ACHN (cell line): ENCODE measurements around the gene LTBP1.
"Not testable (repeated sequence)": the region's sequence is repeated elsewhere in the genome, so short reads cannot be mapped to it uniquely, and the experiment has no call there.

ENCODE experiments used
- DNase-seq: peaks from one replicate; pipeline ENCODE4 v3.0.0-alpha.2; 2015
- in situ Hi-C: cut with HindIII; loops from 2 replicates; pipeline ENCODE4 v1.10.0; 2017; ENCODE audit warnings: low sequenced_read_pairs, low pct_ligation_motif_present, low pct_unique_long_range_greater_than_20kb

The LTBP1 gene

DNA sequence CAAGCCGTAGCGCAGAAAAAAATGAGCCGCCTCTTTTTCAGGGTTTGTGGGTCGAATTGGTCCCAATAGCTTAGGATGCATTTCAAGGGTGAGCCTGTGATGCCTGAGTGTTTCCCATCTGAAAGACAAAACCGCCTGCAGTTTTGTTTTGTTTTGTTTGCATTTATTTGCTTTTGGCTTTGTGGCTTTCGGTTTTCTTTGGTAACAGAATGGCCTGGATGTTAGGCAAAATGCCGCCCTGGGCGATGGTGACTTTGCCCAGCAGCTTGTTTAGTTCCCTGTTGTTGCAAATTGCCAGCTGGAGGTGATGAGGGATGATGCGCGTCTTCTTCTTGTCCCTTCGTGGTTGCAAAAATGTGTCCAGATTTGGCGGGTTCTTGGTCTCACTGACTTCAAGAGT, 109.4 kb downstream of the LTBP1 start:
- no peak for DNase-seq

GRCh38 chr2:33057307-33058028, 110.7 kb downstream of the LTBP1 start:
- in situ Hi-C loops = not testable (repeated sequence)

More for the DNA sequence above, 109.4 kb downstream of the LTBP1 start:
- in situ Hi-C loops = no loop called here

DNA sequence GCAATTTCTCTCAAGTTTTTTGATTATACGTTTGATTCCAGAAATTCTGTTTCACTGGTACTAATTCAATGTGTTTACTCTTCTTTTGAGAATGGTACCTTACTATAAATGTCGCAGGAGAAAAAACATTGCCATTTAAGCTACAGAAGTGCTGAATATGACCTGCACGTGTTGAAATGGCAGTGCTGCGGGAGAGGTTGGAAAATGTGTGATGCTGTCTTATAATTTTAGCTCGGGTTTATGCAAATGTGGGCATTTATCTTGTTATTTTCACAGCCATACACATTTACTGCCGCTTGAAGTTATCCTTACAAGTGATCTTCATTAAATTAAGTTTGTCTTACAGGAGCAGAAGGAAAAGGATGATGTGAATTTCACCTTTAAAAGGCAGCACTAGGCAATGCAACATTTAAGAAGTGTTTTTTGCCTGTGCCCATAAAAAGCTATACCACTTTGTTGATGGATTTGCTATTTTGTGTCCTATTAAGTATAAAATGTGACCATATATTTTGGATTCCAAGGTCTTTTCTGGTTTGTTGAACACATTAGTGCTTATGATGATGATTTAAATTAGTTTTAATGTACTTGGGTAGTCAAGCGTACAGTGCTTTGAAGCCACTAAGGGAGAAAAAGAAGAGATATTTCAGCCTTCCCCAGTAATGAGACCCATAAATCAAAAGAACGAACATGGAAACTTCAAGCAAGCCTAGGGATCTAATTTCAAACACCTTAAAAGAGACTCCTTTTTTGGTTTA, 112.1 kb downstream of the LTBP1 start:
- DNase-seq = no peak
- in situ Hi-C loops = no loop called here

More at GRCh38 chr2:33057307-33058028, 110.7 kb downstream of the LTBP1 start:
- DNase-seq = not testable (repeated sequence)

GRCh38 chr2:33059471-33060156, 112.9 kb downstream of the LTBP1 start:
- in situ Hi-C loops = no loop called here
- DNase-seq = no peak

- in situ Hi-C loops = no loop called here
- DNase-seq = no peak
These were observed 113.7 kb downstream of the LTBP1 start for GRCh38 chr2:33060405-33060804.

DNA sequence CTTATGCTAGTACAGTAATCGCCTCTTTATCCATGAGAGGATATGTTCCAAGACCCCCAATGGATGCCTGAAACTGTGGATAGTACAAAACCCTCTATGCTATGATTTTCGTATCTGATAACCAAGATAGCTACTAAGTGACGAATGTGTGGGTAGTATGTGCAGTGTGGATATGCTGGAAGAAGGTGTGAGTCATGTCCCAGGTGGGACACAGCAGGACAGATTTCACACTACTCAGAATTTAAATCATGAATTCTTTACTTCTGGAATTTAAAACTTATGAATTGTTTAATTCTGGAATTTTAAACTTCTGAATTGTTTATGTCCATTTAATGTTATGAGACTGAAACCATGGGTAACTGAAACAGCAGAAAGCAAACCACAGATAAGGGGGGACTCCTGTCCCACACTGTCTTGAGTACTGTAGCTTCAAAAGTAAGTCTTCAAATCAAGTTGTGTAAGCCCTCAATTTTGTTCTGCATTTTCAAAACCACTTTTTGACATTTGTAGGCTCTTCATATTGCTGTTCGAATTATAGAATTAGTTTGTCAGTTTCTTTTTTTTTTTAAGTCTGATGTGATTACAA, 116.0 kb downstream of the LTBP1 start:
- no peak for DNase-seq
- in situ Hi-C loops = no loop called here

DNA sequence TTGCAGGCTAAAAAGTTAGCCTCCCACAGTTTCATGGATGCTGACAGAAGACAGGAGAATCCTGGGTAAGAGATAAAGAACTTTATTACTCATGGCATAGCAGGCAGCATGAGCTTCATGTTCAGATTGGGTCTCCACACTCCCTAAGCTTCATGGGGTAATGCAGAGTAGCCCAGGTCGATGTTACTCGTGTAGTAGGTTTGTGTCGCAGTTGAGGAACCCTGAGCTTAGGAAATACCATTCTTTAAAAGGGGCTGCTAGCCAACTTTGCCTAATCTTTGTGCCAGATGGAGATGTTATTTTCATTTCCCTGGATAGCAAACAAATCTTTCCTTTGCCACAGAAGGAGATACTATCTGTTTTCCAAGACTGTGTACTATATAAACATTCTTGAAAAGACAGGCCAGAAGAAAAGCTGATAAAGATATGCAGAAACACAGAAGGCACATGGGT, 117.6 kb downstream of the LTBP1 start:
- DNase-seq = no peak
- in situ Hi-C loops = no loop called here

- in situ Hi-C loops = no loop called here
- DNase-seq = no peak
These were observed 120.8 kb downstream of the LTBP1 start for GRCh38 chr2:33067598-33067997.

GRCh38 chr2:33068261-33068660, 121.5 kb downstream of the LTBP1 start:
- peak; percentile 26 for DNase-seq
- in situ Hi-C loops = no loop called here

- in situ Hi-C loops = no loop called here
- DNase-seq = peak; percentile 94
These were observed 123.3 kb downstream of the LTBP1 start for GRCh38 chr2:33069894-33070651.

DNA sequence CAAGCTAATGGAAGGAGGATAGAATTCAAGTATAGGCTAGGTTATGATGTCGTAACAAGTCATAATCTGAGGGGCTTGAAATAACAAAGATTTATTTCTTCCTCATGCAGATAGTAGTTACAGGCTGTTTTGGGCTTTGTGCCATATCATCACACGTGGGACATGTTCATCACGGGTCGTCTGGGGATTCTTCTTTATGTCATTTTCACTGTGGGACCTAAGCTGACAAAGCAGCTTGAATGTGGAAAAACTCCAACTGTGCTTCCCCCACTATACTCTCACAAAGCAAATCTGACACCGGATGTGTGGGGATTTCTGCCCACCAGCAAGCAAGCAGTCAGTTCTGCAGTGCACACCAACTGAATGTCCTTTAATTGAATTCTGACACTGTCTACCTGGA, 124.8 kb downstream of the LTBP1 start:
- in situ Hi-C loops = no loop called here
- no peak for DNase-seq

DNA sequence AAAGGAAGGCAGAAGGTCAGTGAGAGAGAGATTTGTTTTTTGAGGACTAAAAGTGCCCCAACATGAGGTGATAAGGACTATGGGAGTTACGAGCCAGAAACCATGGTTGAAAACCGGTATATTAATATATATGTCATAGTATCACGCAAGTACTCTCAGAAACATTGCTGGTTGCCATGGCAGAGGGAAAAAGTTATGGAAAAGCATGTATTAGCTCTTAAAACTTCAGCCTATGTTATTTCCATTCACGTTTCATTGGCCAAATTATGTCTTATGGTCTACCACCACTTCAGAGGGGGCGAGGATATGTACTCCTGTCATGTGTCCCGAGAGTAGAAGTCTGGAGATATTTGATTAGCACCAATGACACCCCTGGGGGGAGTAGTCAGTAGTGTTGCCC, 125.9 kb downstream of the LTBP1 start:
- no peak for DNase-seq
- in situ Hi-C loops = no loop called here

GRCh38 chr2:33073018-33073417, 126.3 kb downstream of the LTBP1 start:
- DNase-seq = no peak
- in situ Hi-C loops = no loop called here

- in situ Hi-C loops = no loop called here
- no peak for DNase-seq
These were observed 127.4 kb downstream of the LTBP1 start for GRCh38 chr2:33074197-33074596.

DNA sequence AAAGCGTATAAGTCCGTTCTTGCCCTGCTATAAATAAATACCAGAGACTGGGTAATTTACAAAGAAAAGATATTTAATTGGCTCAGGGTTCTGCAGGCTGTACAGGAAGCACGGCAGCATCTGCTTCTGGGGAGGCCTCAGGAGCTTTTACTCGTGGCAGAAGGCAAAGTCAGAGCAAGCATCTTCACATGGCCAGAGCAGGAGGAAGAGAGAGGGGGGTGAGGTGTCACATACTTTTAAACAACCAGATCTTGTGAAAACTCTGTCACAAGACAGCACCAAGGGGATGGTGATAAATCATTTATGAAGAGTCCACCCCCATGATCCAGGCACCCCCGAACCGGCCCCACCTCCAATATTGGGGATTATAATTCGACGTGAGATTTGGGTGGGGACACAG, 130.6 kb downstream of the LTBP1 start:
- in situ Hi-C loops = no loop called here

DNA sequence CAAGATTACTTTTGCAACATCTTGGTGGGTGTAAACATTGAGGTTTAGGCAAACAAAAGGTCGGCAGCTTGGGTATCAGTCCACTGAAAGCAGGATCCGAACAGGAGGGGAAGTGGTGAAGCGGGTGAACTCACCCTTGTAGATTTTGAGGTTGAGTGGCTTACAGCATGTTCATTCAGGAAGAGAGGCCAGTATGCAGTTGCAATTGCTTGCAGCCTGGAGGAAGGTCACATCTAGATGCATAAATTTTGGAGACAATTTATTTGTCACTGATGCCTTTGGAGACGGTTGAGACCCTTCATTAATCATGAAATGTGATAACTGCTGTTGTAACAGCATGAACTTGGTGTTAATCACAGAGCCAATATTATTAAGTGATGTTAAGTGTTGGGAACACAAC, 131.1 kb downstream of the LTBP1 start:
- no peak for DNase-seq
- in situ Hi-C loops = no loop called here

More for the DNA sequence above, 130.6 kb downstream of the LTBP1 start:
- DNase-seq = no peak

DNA sequence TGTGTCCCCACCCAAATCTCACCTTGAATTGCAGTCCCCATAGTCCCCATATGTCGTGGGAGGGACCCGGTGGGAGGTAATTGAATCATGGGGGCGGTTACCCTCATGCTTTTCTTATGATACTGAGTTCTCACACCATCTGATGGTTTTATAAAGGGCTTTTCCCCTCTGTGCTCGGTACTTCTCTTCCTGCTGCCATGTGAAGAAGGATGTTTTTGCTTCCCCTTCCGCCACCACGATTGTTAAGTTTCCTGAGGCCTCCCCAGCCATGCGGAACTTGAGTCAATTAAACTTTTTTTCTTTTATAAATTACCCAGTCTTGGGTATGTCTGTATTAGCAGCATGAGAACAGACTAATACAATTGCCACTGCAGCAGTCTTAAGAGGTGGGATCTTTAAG, 134.9 kb downstream of the LTBP1 start:
- no peak for DNase-seq
- in situ Hi-C loops = no loop called here

DNA sequence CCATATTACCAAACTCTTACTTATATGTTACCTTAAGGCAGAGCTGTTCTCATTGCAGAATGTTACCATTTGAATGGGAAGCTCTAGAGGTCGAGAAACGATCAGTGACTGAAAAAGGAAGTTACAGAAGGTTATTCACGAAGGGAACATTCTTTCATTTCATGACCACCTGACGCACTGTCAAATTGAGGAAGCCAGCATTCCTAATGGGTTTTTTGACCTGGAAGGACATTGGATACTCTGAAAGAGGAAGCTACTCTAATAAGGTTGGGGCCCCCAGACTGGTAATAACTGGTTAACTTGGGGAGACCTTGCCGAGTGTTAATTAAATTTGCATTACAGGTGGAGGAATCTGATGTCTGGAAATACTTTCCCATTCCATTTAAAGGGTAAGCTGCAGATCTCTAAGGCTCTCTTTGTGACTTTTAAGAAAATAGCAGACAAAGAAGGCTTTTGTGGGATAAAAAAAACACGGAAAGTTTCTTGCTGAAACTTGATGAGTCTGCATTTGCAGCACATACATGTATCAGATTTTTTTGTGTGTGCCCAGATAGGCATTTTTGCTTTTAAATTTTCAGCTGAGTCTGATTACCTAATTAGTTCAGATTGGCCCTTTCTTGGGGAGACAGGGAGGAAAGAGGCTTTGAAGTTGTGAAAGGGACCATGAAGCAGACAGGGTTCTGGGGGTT, 137.1 kb downstream of the LTBP1 start:
- in situ Hi-C loops = no loop called here
- DNase-seq = no peak
